AML-193 (cell line): ENCODE data around the gene AMPH.
"Not testable (repeated sequence)": the region's sequence is repeated elsewhere in the genome, so short reads cannot be mapped to it uniquely, and the experiment has no call there.

Source experiments
- DNase-seq, 2 experiments: peaks; one replicate each; lab custom pipeline; 2025; lab: John Stamatoyannopoulos, UW

The AMPH gene

GRCh38 chr7:38395921-38396552, 235.1 kb downstream of the AMPH start:
- DNase-seq, result not testable (repeated sequence)

DNA sequence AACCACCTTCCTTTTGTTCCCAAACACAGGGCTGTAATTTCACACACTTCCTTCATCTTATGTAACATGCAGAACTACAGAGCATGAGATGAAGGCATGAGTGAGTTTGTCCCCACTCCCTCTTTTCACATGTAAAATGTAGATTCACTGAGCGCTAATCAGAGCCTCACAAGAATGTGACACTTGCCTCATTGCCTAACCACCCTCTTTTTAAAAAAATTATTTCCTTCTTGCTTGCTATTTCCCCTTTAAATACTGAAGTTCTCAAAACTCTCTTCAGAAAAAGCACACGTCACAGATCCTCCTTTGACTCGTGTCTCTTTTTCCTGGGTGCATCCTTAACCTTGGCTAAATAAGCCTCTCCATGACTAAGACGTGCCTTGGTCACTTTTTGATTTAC, 236.5 kb downstream of the AMPH start:
- DNase-seq, result no peak

- no peak for DNase-seq
Measured at GRCh38 chr7:38393874-38394273, 237.3 kb downstream of the AMPH start.

GRCh38 chr7:38391751-38392150, 239.4 kb downstream of the AMPH start:
- no peak for DNase-seq

- DNase-seq, result no peak
Measured at GRCh38 chr7:38385682-38386081, 245.5 kb downstream of the AMPH start.

DNA sequence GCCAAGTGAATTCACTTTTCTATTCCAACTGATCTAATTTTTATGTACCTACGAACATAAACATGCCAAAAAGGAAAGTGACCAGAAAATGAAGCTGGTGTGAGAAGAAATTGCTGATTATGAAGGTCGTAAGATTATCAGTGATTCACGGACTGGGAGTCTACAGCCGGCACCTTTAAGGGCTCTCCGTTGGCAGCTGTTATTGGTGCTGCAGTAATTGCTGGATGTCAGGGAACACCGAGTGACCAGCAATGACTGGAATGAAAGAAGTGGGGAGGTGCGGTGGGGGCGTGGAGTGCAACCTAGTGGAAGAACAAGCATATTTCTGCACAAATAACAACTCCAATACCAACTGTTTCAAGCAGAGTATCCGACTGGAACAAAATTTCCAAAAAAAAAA, 247.9 kb downstream of the AMPH start:
- no peak for DNase-seq

GRCh38 chr7:38382684-38383083, 248.5 kb downstream of the AMPH start:
- DNase-seq, result no peak

GRCh38 chr7:38375453-38375852, 255.7 kb downstream of the AMPH start:
- no peak for DNase-seq

DNA sequence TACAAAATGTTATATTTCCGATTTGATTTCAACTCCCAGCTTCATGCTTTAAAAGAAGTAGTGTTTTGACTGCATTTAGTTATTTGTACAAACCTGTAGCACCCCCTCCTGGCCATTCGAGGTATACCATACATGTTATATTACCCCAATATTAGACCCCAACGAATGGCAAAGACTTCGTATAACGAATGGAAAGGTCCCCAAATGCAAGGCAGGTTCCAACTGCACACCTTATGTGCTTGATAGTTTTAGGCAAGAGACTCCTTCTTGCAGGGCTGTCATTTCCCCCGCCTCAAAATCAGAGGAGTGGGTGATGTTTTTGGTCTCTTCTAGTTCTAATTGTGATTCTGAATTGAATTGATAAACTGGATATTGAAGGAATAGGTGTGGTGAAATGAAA, 256.7 kb downstream of the AMPH start:
- peak; percentile 31 to 35 for DNase-seq

- no peak for DNase-seq
Measured at GRCh38 chr7:38373155-38373554, 258.0 kb downstream of the AMPH start.

- DNase-seq, result no peak
Measured at GRCh38 chr7:38372290-38372689, 258.9 kb downstream of the AMPH start.

GRCh38 chr7:38369816-38370493, 261.2 kb downstream of the AMPH start:
- DNase-seq, result peak; percentile 91 to 92

DNA sequence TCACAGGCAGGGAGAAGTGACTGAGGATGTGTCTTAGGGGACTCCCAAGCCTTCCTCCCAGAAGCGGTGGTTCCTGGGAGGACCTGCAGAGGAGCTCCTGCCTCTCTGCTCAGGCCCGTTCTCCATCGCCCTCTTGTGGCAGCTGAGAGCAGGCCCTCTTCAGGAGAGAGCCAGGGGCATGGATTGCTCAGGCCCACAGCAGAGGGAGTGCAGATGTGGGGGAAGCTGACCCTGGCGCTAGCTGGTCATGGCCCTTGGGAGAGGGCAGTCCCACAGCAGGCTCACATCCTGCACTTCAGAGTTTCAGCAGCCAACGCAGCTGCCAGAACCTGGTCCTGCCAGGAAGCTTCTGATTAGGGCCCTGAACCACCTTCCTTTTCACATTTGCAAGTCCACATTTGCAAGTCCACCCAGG, 263.0 kb downstream of the AMPH start:
- peak; percentile 54 to 61 for DNase-seq

DNA sequence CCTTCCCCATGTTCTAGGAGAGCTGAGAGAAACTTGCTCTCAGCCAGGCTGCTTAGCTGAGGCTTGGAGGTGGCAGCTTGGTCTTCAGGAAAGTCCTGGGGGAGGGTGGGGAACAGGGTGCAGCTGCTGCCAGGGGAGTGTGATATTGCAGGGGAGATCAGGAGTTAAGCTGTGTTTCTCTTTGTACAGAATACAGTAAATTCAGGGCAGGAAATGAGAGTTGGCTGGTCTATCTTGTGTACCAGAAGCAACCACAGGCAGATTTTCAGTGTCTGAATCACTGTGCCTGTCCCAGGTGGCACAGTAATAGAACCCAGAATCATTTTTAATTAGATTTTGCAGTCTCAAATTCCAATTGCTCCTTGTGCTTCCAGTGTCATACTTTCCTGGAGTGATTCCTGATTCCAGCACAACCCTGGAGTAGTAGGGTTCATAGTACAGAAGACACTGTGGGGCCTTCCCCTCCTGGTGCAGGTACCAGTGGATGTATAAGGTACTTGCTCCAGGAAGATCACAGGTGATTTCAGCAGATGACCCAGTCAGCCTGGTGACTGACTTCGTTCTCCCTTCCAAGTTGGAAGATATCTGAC, 263.8 kb downstream of the AMPH start:
- DNase-seq, result no peak

DNA sequence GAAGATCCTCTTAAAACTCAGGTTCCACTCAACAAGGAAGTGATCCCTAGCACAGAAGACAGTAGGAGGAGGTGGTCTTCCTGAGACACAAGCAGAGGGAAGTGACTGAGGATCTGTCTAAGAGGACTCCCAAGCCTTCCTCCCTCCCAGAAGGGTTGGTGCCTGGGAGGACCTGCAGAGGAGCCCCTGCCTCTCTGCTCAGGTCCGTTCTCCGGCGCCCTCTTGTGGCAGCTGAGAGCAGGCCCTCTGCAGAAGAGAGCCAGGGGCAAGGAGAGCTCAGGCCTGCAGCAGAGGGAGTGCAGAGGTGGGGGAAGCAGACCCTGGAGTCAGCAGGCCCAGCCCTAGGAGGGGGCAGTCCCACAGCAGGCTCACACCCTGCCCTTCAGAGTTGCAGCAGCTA, 267.8 kb downstream of the AMPH start:
- peak; percentile 22 to 31 for DNase-seq

DNA sequence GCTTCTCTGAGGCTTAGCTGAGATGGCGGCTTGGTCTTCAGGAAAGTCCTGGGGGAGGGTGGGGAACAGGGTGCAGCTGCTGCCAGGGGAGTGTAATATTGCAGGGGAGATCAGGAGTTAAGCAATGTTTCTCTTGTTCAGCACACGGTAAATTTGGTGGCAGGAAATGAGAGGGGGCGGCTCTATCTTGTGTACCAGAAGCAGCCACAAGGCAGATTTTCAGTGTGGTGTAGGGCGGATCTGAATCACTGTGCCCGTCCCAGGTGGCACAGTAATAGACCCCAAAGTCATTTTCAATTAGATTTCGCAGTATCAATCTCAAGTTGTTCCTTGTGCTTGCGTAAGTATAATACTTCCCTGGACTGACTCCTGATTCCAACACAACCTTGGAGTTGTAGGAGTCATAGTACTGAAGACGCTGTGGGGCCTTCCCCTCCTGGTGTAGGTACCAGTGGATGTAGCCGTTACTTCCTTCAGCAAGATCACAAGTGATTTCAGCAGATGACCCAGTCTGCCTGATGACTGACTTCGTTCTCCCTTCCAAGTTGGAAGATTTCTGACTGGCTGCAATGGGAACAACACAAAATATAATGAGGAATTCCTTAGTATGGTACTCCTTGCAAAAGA, 268.4 kb downstream of the AMPH start:
- DNase-seq, result not testable (repeated sequence)

- peak; percentile 15 to 54 for DNase-seq
Measured at GRCh38 chr7:38360776-38361175, 270.4 kb downstream of the AMPH start.

- DNase-seq, result peak; percentile 24 to 32
Measured at GRCh38 chr7:38359071-38359601, 272.0 kb downstream of the AMPH start.

DNA sequence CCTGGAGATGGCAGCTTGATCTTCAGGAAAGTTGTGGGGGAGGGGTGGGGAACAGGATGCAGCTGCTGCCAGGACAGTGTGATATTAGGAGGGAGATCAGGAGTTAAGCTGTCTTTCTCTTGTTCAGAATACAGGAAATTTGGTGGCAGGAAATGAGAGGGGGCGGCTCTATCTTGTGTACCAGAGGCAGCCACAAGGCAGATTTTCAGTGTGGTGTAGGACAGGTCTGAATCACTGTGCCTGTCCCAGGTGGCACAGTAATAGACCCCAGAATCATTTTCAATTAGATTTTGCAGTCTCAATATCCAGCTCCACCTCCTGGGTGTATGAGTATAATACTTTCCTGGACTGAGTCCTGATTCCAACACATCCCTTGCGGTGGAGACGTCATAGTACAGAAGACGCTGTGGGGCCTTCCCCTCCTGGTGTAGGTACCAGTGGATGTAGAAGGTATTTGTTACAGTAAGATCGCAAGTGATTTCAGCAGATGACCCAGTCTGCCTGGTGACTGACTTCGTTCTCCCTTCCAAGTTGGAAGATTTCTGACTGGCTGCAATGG, 272.8 kb downstream of the AMPH start:
- not testable (repeated sequence) for DNase-seq

- peak; percentile 21 to 40 for DNase-seq
Measured at GRCh38 chr7:38354271-38354851, 276.8 kb downstream of the AMPH start.

GRCh38 chr7:38353431-38353881, 277.7 kb downstream of the AMPH start:
- not testable (repeated sequence) for DNase-seq

DNA sequence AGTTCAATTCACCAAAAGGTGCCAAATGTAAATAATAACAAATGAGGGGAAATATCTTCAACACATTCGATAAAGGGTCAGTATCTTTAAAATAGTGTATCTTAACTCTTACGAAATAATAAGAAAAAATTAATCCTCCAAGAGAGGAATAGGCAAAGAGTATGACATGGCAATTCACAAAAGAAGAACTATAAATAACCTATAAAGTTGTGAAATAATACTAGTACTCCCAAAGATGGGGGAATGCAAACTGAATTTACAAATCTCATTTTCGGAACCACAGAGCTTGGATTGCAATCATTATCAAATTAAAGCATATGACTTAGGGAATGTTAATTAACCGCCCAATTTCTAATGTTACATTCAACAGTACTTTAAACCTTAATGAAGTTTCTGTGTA, 279.6 kb downstream of the AMPH start:
- DNase-seq, result peak; percentile 53 to 77
